Measurements from ENCODE around the gene ZNF784. TPM values are rescaled to one million over a fixed set of nuclear protein-coding genes. Genes with fewer than 3 reads are reported as not detected.

The ZNF784 gene
- total RNA-seq, 1 donor from 2014 or later, result 9.6 TPM

- peak overlapping the region; percentile 41 for H3K27ac Mint-ChIP-seq
- no peak for TF ChIP-seq CTCF (conservative IDR thresholded peaks at IDR 0.05)
- H3K27me3 Mint-ChIP-seq, result no peaks in the 10 kb centered on the region
- peaks cover 5% of the 10 kb centered on the region for H3K36me3 Mint-ChIP-seq
- H3K4me3 Mint-ChIP-seq, result no peak overlapping the region
- no peaks in the 10 kb centered on the region for H3K9me3 Mint-ChIP-seq
- no peaks in the 10 kb centered on the region for H3K4me1 Mint-ChIP-seq (ENCODE audit: unreplicated experiment)
- DNase-seq (ENCODE audit: extremely low spot score, unreplicated experiment), result no peak
Observed at GRCh38 chr19:55667006-55667381, 42.6 kb upstream of the ZNF784 start.

- no peak overlapping the region for H3K4me3 Mint-ChIP-seq
- no peaks in the 10 kb centered on the region for H3K27me3 Mint-ChIP-seq
- TF ChIP-seq CTCF (conservative IDR thresholded peaks at IDR 0.05), result no peak
- no peak for DNase-seq (ENCODE audit: extremely low spot score, unreplicated experiment)
- peak overlapping the region; percentile 41 for H3K27ac Mint-ChIP-seq
- no peaks in the 10 kb centered on the region for H3K9me3 Mint-ChIP-seq
- H3K4me1 Mint-ChIP-seq (ENCODE audit: unreplicated experiment), result no peaks in the 10 kb centered on the region
- H3K36me3 Mint-ChIP-seq, result peaks cover 5% of the 10 kb centered on the region
Observed at GRCh38 chr19:55666343-55667005, 42.1 kb upstream of the ZNF784 start.

GRCh38 chr19:55663846-55664536 lies 39.6 kb upstream of the ZNF784 start:
- Mint-ChIP-seq H3K27me3 (no peaks in the 10 kb centered on the region), H3K36me3 (peaks cover 5% of the 10 kb centered on the region), H3K4me3 (no peak overlapping the region), H3K4me1 (ENCODE audit: unreplicated experiment) (no peaks in the 10 kb centered on the region), H3K27ac (no peak overlapping the region), H3K9me3 (no peaks in the 10 kb centered on the region)
- TF ChIP-seq CTCF (conservative IDR thresholded peaks at IDR 0.05), result no peak
- DNase-seq (ENCODE audit: extremely low spot score, unreplicated experiment), result no peak

DNA sequence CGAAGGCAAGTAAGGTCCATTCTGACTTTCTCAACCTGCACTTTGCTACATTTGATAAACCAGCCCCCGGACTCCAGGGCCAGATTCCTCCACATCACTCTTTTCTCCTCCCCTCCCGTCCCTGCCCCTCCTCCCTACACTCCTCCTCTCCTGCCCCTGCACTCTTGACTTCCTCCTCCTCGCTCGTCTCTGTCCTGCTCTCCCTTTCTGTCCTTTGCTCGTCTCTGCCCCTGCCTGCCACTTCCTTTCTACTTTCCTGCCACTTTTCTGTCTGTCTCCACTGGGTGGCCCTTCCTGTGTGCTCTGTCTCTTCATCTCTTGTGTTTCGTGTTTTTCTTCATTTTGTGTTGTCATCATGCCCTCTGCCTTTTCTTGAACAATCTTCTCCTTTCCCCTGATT lies 37.5 kb upstream of the ZNF784 start:
- Mint-ChIP-seq H3K4me3 (no peak overlapping the region), H3K4me1 (ENCODE audit: unreplicated experiment) (peaks cover 11% of the 10 kb centered on the region), H3K9me3 (no peaks in the 10 kb centered on the region), H3K27ac (no peak overlapping the region), H3K36me3 (peaks cover 10% of the 10 kb centered on the region), H3K27me3 (no peaks in the 10 kb centered on the region)
- TF ChIP-seq CTCF (conservative IDR thresholded peaks at IDR 0.05), result no peak
- DNase-seq (ENCODE audit: extremely low spot score, unreplicated experiment), result no peak

DNA sequence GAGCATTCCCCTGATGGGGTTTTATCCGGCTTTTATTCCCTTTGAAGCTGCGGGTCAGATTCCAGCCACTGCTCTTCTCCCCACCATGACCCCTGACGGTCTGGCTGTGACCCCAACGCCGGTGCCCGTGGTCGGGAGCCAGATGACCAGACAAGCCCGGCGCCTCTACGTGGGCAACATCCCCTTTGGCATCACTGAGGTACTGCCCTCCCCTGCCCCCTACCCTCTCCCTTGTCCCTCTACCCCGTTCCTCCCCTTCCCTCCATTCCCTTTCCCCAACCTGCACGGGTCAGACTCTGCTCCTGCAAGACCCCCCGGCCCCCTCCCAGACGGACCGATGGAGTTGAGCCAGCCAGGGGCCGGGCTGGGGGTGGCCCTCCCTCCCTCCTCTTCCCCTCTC lies 36.6 kb upstream of the ZNF784 start:
- Mint-ChIP-seq H3K27ac (no peak overlapping the region), H3K4me1 (ENCODE audit: unreplicated experiment) (peaks cover 14% of the 10 kb centered on the region), H3K4me3 (no peak overlapping the region), H3K9me3 (no peaks in the 10 kb centered on the region), H3K27me3 (no peaks in the 10 kb centered on the region), H3K36me3 (peaks cover 13% of the 10 kb centered on the region)
- no peak for DNase-seq (ENCODE audit: extremely low spot score, unreplicated experiment)
- TF ChIP-seq CTCF (conservative IDR thresholded peaks at IDR 0.05), result no peak

All from type B pancreatic cell (in vitro differentiated cells).